ENCODE data around the gene IRX1. TPM values are rescaled to one million over a fixed set of nuclear protein-coding genes. Genes with fewer than 3 reads are reported as not detected.

Gene IRX1
- total RNA-seq, 1 experiment from 2014 or later = 4.1 TPM

DNA sequence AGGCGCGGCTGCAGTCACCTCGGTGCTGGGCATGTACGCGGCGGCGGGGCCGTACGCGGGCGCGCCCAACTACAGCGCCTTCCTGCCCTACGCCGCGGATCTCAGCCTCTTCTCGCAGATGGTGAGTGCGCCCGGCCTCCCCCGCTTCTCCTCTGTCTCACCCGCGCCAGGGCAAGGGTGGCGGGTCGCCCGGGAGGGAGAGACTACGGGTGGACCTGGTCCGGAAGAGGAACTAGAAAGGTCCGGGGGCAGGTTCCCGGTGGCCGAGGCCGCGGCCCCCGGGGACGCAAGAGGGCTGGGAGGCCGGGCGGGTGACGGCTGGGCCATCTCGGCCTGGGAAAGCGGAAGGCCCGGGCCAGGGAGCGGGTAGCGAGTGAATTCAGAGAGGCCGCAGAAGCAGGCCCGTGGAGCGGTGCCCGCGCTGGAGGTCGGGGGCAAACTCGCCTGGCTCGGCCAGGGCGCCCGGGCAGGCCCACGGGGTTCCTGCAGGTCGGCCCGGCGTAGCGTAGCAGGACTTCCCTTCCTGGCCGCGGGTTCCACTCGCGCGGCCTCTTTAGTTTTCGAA lies 711 bp downstream of the IRX1 start:
- no peak overlapping the region for H2BK15ac ChIP-seq (ENCODE audit: low read depth, low read length)
- H3K79me1 ChIP-seq (ENCODE audit: insufficient read depth, low read depth, low read length, poor library complexity, severe bottlenecking) = no peaks in the 10 kb centered on the region
- H4K8ac ChIP-seq (replicated peaks; ENCODE audit: insufficient read length, low read depth, low read length) = no peak overlapping the region
- H3K27me3 Mint-ChIP-seq (ENCODE audit: low read depth) = peaks cover 93% of the 10 kb centered on the region
- H2AK5ac ChIP-seq (ENCODE audit: insufficient read length, low read length) = no peak overlapping the region
- H3K18ac ChIP-seq (ENCODE audit: insufficient read length, low read depth, low read length) = no peak overlapping the region
- H2BK5ac ChIP-seq (ENCODE audit: insufficient read length, low read length) = no peak overlapping the region
- H3K27ac ChIP-seq (ENCODE audit: insufficient read length, low read depth, low read length) = no peak overlapping the region
- no peak overlapping the region for H3K56ac ChIP-seq (ENCODE audit: insufficient read length, low read depth, low read length)
- peaks cover 19% of the 10 kb centered on the region for H3K23me2 ChIP-seq (ENCODE audit: insufficient read length, low read depth, low read length, poor library complexity, severe bottlenecking)
- H4K20me1 ChIP-seq (ENCODE audit: control insufficient read depth, insufficient read depth, insufficient read length) = no peaks in the 10 kb centered on the region
- peaks cover 0 to 2% (median 0%) of the 10 kb centered on the region in 3 experiments; a peak in 2 of 7 replicates for H3K36me3 Mint-ChIP-seq (ENCODE audit: insufficient read depth in 1 of 3, low read depth in 3 of 3)
- H3K9ac ChIP-seq (ENCODE audit: extremely low read depth, insufficient read length, low read length) = no peak overlapping the region
- no peak overlapping the region for H3K14ac ChIP-seq (ENCODE audit: insufficient read depth, low read length)
- no peaks in the 10 kb centered on the region for H3K79me2 ChIP-seq (ENCODE audit: insufficient read depth, low read length)
- H3K4ac ChIP-seq (ENCODE audit: low read depth, low read length) = no peak overlapping the region
- no peak overlapping the region for H4K5ac ChIP-seq (ENCODE audit: insufficient read length, low read depth, low read length)
- no peak overlapping the region for H4K91ac ChIP-seq (ENCODE audit: insufficient read length, low read depth, low read length)
- DNase-seq = peak; percentile 37
- peak overlapping the region; percentile 28 for H3K4me2 ChIP-seq (ENCODE audit: insufficient read depth, insufficient read length, low read length)
- WGBS (ENCODE audit: extremely low coverage, insufficient read length, low lambda C conversion rate) = no CpG with 5 or more reads among the region's 63 CpGs
- H3T11ph ChIP-seq (ENCODE audit: low read length) = no peak overlapping the region
- H2BK20ac ChIP-seq (ENCODE audit: low read depth, low read length, poor library complexity, severe bottlenecking) = no peak overlapping the region
- 0 out of 2 replicates have a peak, but pooled peaks cover 2% of the 10 kb centered on the region for H3K4me1 ChIP-seq (ENCODE audit: insufficient read depth, low read length)
- no peak overlapping the region for H3K23ac ChIP-seq (ENCODE audit: insufficient read length, low read depth, low read length)
- H3K27ac Mint-ChIP-seq = no peak overlapping the region
- H2BK120ac ChIP-seq (ENCODE audit: low read depth, low read length, poor library complexity, severe bottlenecking) = no peak overlapping the region
- peaks cover 82% of the 10 kb centered on the region for H3K27me3 ChIP-seq (ENCODE audit: insufficient read depth, low read length)
- H2AFZ ChIP-seq (ENCODE audit: low read length) = no peak overlapping the region
- no peak overlapping the region for H2BK12ac ChIP-seq (ENCODE audit: insufficient read length, low read depth, low read length)
- peaks cover 38 to 51% of the 10 kb centered on the region in 2 experiments for H3K4me1 Mint-ChIP-seq
- no peaks in the 10 kb centered on the region for H3K9me3 ChIP-seq (ENCODE audit: control insufficient read depth, low read depth, low read length)
- no peak for TF ChIP-seq CTCF (conservative IDR thresholded peaks at IDR 0.05)
- H3K4me3 Mint-ChIP-seq = peak overlapping the region; percentile 59 to 77
- H3K9me3 Mint-ChIP-seq = peaks cover 3 to 13% of the 10 kb centered on the region in 2 experiments; a peak in 2 of 5 replicates

All from H9 (cell line).